ENCODE results near the gene PPP1R16B. TPM values are rescaled to one million over a fixed set of nuclear protein-coding genes. Genes with fewer than 3 reads are reported as not detected.
"Not testable (repeated sequence)": the region's sequence is repeated elsewhere in the genome, so short reads cannot be mapped to it uniquely, and the experiment has no call there.

PPP1R16B gene
- total and polyA plus RNA-seq, 9 donors, result 0.92 to 56.4 (median 2.9) TPM

GRCh38 chr20:38957915-38958485, 152.5 kb downstream of the PPP1R16B start:
- intact Hi-C loops (cut with DNase I), result no loop called here
- H3K9me3 ChIP-seq, result no peaks in the 10 kb centered on the region
- WGBS, 3 donors, result 89 to 93% (median 90%) methylated on average over 8 of the region's 8 CpGs
- no peaks in the 10 kb centered on the region for H3K4me1 ChIP-seq (ENCODE audit: insufficient read depth)
- TF ChIP-seq CTCF (IDR thresholded peaks at IDR 0.05) (no peak), POLR2A (IDR thresholded peaks at IDR 0.05) (no peak), EP300 (IDR thresholded peaks at IDR 0.05) (no peak)
- no peaks in the 10 kb centered on the region for H3K36me3 ChIP-seq
- no peak overlapping the region for H3K4me3 ChIP-seq
- H3K27ac ChIP-seq, result no peak overlapping the region
- DNase-seq, result no peak
- no peaks in the 10 kb centered on the region for H3K27me3 ChIP-seq

GRCh38 chr20:38960187-38960687, 154.7 kb downstream of the PPP1R16B start:
- intact Hi-C loops (cut with DNase I); H3K4me1 ChIP-seq (ENCODE audit: insufficient read depth); H3K4me3 ChIP-seq; H3K27me3 ChIP-seq; H3K36me3 ChIP-seq; H3K27ac ChIP-seq; DNase-seq; H3K9me3 ChIP-seq: not testable (repeated sequence)
- WGBS, 3 donors, result 87 to 96% (median 94%) methylated on average over 9 of the region's 9 CpGs

- 10% methylated on average over 16 of the region's 16 CpGs for WGBS, 3 donors
- Histone ChIP-seq H3K4me1 (ENCODE audit: insufficient read depth) (no peaks in the 10 kb centered on the region), H3K27ac (peak overlapping the region in 1 of 2 donors; percentile 20), H3K36me3 (no peaks in the 10 kb centered on the region), H3K9me3 (no peaks in the 10 kb centered on the region), H3K27me3 (no peaks in the 10 kb centered on the region), H3K4me3 (peak overlapping the region; percentile 96)
- peak in 1 of 5 donors; percentile 36 for DNase-seq
- TF ChIP-seq EP300 (IDR thresholded peaks at IDR 0.05), result no peak
- no peak for TF ChIP-seq POLR2A (IDR thresholded peaks at IDR 0.05)
- no peak for TF ChIP-seq CTCF (IDR thresholded peaks at IDR 0.05)
- intact Hi-C loops (cut with DNase I), result no loop called here
These were observed 156.1 kb downstream of the PPP1R16B start for GRCh38 chr20:38961530-38962043.

GRCh38 chr20:38962044-38962927, 156.8 kb downstream of the PPP1R16B start, which contains the start of gene DHX35:
Gene DHX35 (plus strand): TSS chr20:38962344. CDS start chr20:38962368, 24 bp downstream.
- no peaks in the 10 kb centered on the region for H3K36me3 ChIP-seq
- intact Hi-C loops (cut with DNase I), result no loop called here
- WGBS, 3 donors, result 0 to 1% (median 1%) methylated on average over 44 to 70 of the region's 70 CpGs
- H3K27ac ChIP-seq, result peak within 1 kb of the TSS; percentile 66 to 79
- H3K9me3 ChIP-seq, result no peaks in the 10 kb centered on the region
- no peaks in the 10 kb centered on the region for H3K27me3 ChIP-seq
- H3K4me3 ChIP-seq, result peak within 1 kb of the TSS; percentile 96
- peak; percentile 98 to 99 (median 98) for DNase-seq
- no peaks in the 10 kb centered on the region for H3K4me1 ChIP-seq (ENCODE audit: insufficient read depth)
- TF ChIP-seq POLR2A (IDR thresholded peaks at IDR 0.05) (no peak), EP300 (IDR thresholded peaks at IDR 0.05) (no peak), CTCF (IDR thresholded peaks at IDR 0.05) (no peak)

Data from ovary (tissue), 9 donors.